ENCODE results near the gene RPRML. TPM values are rescaled to one million over a fixed set of nuclear protein-coding genes. Genes with fewer than 3 reads are reported as not detected.
A peak's percentile ranks its signal among the peaks of the same experiment; 100 is the strongest.

Gene RPRML
- total and polyA plus RNA-seq, 10 donors, result not detected

DNA sequence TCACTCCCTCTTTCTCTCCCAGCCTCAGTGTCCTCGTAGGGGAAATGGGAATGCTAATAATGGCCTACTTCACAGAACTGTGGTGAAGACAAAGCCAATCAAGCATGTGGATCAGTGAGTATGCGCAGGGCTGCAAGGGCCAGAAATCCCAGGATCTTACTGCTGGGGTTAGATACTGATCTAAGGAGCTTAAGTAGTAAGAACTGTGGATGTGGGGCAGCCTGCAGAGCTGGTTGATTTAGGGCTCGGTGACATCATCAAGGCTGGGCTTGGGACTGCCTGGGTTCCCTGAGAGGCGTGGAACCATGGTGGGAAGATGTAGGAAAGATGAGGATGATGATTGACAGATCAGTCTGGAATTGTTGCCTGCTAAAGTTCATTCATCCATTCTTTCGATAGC, 30.5 kb downstream of the RPRML start:
- H3K9me3 ChIP-seq, result no peaks in the 10 kb centered on the region
- H3K4me3 ChIP-seq, result no peak overlapping the region
- H3K4me1 ChIP-seq, result peaks cover 9 to 24% (median 19%) of the 10 kb centered on the region in 6 donors
- TF ChIP-seq, protein P1, sequence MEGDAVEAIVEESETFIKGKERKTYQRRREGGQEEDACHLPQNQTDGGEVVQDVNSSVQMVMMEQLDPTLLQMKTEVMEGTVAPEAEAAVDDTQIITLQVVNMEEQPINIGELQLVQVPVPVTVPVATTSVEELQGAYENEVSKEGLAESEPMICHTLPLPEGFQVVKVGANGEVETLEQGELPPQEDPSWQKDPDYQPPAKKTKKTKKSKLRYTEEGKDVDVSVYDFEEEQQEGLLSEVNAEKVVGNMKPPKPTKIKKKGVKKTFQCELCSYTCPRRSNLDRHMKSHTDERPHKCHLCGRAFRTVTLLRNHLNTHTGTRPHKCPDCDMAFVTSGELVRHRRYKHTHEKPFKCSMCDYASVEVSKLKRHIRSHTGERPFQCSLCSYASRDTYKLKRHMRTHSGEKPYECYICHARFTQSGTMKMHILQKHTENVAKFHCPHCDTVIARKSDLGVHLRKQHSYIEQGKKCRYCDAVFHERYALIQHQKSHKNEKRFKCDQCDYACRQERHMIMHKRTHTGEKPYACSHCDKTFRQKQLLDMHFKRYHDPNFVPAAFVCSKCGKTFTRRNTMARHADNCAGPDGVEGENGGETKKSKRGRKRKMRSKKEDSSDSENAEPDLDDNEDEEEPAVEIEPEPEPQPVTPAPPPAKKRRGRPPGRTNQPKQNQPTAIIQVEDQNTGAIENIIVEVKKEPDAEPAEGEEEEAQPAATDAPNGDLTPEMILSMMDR (IDR thresholded peaks at IDR 0.05 in 8 of 11, conservative IDR thresholded peaks at IDR 0.05 in 3 of 11), result no peak
- TF ChIP-seq POLR2A (IDR thresholded peaks at IDR 0.05), result no peak
- no peak for TF ChIP-seq POLR2AphosphoS5 (IDR thresholded peaks at IDR 0.05)
- DNase-seq, result no peak
- H3K36me3 ChIP-seq, result peaks cover 0 to 16% (median 0%) of the 10 kb centered on the region in 6 donors
- WGBS, 5 donors, result 83 to 96% (median 93%) methylated on average over 5 of the region's 5 CpGs
- H3K27me3 ChIP-seq (replicated peaks in 1 of 7), result no peaks in the 10 kb centered on the region
- H3K27ac ChIP-seq, result no peak overlapping the region
- intact Hi-C loops (cut with DNase I; ENCODE audit: low total_unique reads), result loop anchor here (10.0 kb wide), 1 partner anchor 46 kb away; no protein-coding TSS in a partner anchor

DNA sequence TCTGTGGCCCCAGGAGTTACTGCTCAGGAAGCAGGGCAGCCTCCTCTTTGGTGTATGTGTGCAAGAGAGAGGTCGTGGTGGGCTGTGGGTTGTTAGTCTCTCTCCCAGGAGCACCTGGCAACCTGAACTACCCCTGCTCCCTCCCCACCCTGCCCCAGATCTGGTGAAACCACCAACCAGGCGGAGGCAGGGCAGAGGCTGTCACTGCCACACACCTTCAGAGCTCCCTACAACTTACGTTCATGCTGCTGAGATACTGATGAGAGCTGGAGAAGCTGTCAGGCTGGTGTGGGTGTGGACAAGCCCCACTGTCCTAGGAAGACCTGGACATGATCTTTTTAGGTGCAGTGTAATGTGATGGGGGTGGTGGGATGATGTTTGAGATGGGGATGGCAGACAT, 31.8 kb downstream of the RPRML start:
- TF ChIP-seq POLR2A (IDR thresholded peaks at IDR 0.05) (no peak), POLR2AphosphoS5 (IDR thresholded peaks at IDR 0.05) (no peak)
- TF ChIP-seq, protein P1 (IDR thresholded peaks at IDR 0.05 in 8 of 11, conservative IDR thresholded peaks at IDR 0.05 in 3 of 11), result no peak
- Histone ChIP-seq H3K36me3 (peaks cover 0 to 18% (median 0%) of the 10 kb centered on the region in 6 donors), H3K4me3 (no peak overlapping the region), H3K4me1 (peaks cover 12 to 37% (median 29%) of the 10 kb centered on the region in 6 donors), H3K27me3 (replicated peaks in 1 of 7) (no peaks in the 10 kb centered on the region), H3K9me3 (no peaks in the 10 kb centered on the region), H3K27ac (no peak overlapping the region)
- no peak for DNase-seq
- intact Hi-C loops (cut with DNase I; ENCODE audit: low total_unique reads), result loop anchor here (10.0 kb wide), 1 partner anchor 48 kb away; no protein-coding TSS in a partner anchor
- WGBS, 5 donors, result 54 to 69% (median 61%) methylated on average over 3 of the region's 3 CpGs

DNA sequence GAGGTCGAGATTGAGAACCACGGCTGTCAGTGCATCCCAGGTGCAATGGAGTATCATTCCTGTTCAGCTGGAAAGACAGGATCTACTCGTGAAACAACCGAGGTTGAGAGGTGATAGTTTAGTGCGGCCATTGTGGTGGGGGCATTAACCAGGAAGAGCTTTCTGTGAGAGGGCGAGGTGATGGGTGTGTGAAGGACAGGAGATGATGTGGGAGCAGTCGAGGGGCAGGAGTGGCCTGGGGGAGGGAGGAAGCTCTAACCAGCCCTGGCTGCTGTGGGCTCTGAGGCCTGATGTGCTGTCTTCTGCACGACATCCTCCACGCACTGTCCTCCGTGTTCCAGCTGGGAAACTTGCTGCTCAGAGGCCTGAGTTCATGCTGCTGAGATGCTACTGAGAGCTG, 34.1 kb downstream of the RPRML start:
- peak; percentile 42 to 68 (median 62) for TF ChIP-seq POLR2AphosphoS5 (IDR thresholded peaks at IDR 0.05)
- TF ChIP-seq, protein P1 (IDR thresholded peaks at IDR 0.05 in 8 of 11, conservative IDR thresholded peaks at IDR 0.05 in 3 of 11), result no peak
- TF ChIP-seq POLR2A (IDR thresholded peaks at IDR 0.05), result no peak
- peaks cover 0 to 40% (median 8%) of the 10 kb centered on the region in 6 donors for H3K36me3 ChIP-seq
- intact Hi-C loops (cut with DNase I; ENCODE audit: low total_unique reads), result loop anchor here (5.0 to 10.0 kb wide), 2 partner anchors 50 to 103 kb away; no protein-coding TSS in a partner anchor
- H3K4me3 ChIP-seq, result no peak overlapping the region
- DNase-seq, result no peak
- H3K27me3 ChIP-seq (replicated peaks in 1 of 7), result no peaks in the 10 kb centered on the region
- no peaks in the 10 kb centered on the region for H3K9me3 ChIP-seq
- H3K4me1 ChIP-seq, result peaks cover 12 to 39% (median 31%) of the 10 kb centered on the region in 6 donors
- no peak overlapping the region for H3K27ac ChIP-seq
- 60 to 78% (median 67%) methylated on average over 10 of the region's 10 CpGs for WGBS, 5 donors

DNA sequence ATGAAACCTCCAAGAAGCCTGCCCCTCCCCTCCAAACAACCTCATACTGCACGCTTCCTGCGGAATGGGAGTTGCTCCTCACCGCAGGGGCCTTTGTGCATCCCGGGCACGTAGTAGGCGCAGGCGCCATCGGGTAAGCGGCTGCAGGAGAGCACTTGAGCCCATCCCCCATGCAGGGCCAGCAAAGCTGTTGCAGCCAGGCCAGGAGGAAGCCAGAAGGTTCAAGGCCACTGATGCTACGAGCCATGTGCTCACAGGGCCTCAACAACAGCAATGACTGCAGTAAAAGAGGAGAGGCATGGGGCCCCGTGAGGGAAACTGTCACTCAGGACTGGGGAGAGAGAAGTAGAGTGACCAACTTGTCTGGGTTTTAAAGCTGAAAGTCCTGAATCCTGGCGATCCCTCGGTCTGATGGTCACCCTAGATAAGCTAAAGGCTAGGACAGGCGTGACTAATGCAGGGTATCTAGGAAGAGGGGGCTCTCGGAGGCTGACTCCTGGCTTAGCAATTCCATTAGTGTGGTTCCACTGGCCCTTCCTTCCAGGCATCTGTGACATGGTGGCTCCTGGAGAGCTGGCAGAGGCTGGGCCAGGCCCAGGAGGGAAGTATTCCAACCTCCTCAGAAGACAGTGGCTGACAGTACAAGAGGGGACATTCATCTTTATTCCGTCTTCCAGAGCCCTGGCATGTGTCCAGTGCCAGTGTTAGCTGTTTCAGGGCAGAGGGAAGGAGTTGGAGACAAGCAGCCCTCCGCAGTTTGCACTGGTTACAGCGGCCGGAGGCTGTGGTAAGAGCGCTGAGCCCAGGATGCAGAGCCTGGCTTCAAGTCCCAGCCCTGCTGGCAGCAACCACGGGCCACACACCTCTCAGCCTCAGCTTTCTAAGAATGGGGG, 35.3 kb downstream of the RPRML start:
- intact Hi-C loops (cut with DNase I; ENCODE audit: low total_unique reads), result loop anchor here (5.0 to 10.0 kb wide), 2 partner anchors 51 to 101 kb away; no protein-coding TSS in a partner anchor
- H3K4me3 ChIP-seq, result no peak overlapping the region
- TF ChIP-seq POLR2AphosphoS5 (IDR thresholded peaks at IDR 0.05) (peak; percentile 67 to 80 (median 71)), POLR2A (IDR thresholded peaks at IDR 0.05) (no peak)
- TF ChIP-seq, protein P1 (IDR thresholded peaks at IDR 0.05 in 8 of 11, conservative IDR thresholded peaks at IDR 0.05 in 3 of 11), result no peak
- WGBS, 5 donors, result 15 to 21% (median 17%) methylated on average over 21 of the region's 21 CpGs
- no peak for DNase-seq
- no peaks in the 10 kb centered on the region for H3K9me3 ChIP-seq
- peaks cover 0 to 40% (median 19%) of the 10 kb centered on the region in 6 donors for H3K36me3 ChIP-seq
- no peak overlapping the region for H3K27ac ChIP-seq
- H3K4me1 ChIP-seq, result peaks cover 12 to 39% (median 31%) of the 10 kb centered on the region in 6 donors
- H3K27me3 ChIP-seq (replicated peaks in 1 of 7), result no peaks in the 10 kb centered on the region

Data from spleen (tissue), 11 donors.